Activated B cell treated with CpG ODN at 0.5 μM for 24 hours (primary cell): ENCODE measurements around the gene ENTPD2. TPM values are rescaled to one million over a fixed set of nuclear protein-coding genes. Genes with fewer than 3 reads are reported as not detected.

Experiments
- ATAC-seq: fragments of 200-7000 bp; cut with Tn5 transposase; one replicate; pipeline ENCODE4 v1.10.0; 2021; ENCODE audit warnings: low read depth, mild to moderate bottlenecking, moderate library complexity
- CTCF ChIA-PET: fragments of 350-600 bp; sonication (Branson Sonifier 250); formaldehyde crosslinking; loops from one replicate; lab custom pipeline; 2021; ENCODE audit warnings: antibody characterized with exemption; lab: Charles Lee
- POLR2A ChIA-PET: fragments of 350-600 bp; sonication (Branson Sonifier 250); formaldehyde crosslinking; loops from one replicate; lab custom pipeline; 2021; ENCODE audit warnings: antibody characterized with exemption; lab: Charles Lee
- DNase-seq: peaks from one replicate; pipeline ENCODE4 v3.0.0; 2022
- H3K27ac Mint-ChIP-seq: one replicate; pipeline ENCODE4 v1.8.0; 2020; ENCODE audit warnings: mixed read lengths
- H3K27me3 Mint-ChIP-seq: one replicate; pipeline ENCODE4 v1.8.0; 2021; ENCODE audit warnings: mixed read lengths
- H3K36me3 Mint-ChIP-seq: one replicate; pipeline ENCODE4 v1.8.0; 2021; ENCODE audit warnings: low read depth, mixed read lengths
- H3K4me1 Mint-ChIP-seq: one replicate; pipeline ENCODE4 v1.8.0; 2021; ENCODE audit warnings: mixed read lengths
- H3K4me3 Mint-ChIP-seq: one replicate; pipeline ENCODE4 v1.8.0; 2020; ENCODE audit warnings: mild to moderate bottlenecking, mixed read lengths
- H3K9me3 Mint-ChIP-seq: one replicate; pipeline ENCODE4 v1.8.0; 2020; ENCODE audit warnings: mixed read lengths
- CTCF ChIP-seq: fragments of 200-600 bp; IDR thresholded peaks from one replicate; pipeline ENCODE4 v1.8.0; 2022; ENCODE audit warnings: antibody characterized with exemption, mild to moderate bottlenecking
- intact Hi-C: fragments of 100-400 bp; cut with micrococcal nuclease; formaldehyde crosslinking; loops from one replicate; pipeline ENCODE4 v1.15.1; 2024
- total RNA-seq: library from RNA; stranded (reverse); gene quantifications from 2 replicates; pipeline ENCODE4 v1.2.3, GENCODE V29; 2022

Gene ENTPD2
- total RNA-seq, 1 donor from 2014 or later, result not detected

GRCh38 chr9:137049544-137050449 is 4.1 kb downstream of the ENTPD2 start:
- H3K27ac Mint-ChIP-seq, result no peak overlapping the region
- H3K27me3 Mint-ChIP-seq, result peaks cover 32% of the 10 kb centered on the region
- ChIA-PET POLR2A (interaction anchor here (1.4 kb wide), 1 partner anchor 80 kb away, joined by 3 read pairs; no protein-coding TSS in a partner anchor), CTCF (no interaction called here)
- DNase-seq (no peak), ATAC-seq (no peak)
- intact Hi-C loops, result loop anchor here (10.0 kb wide), 1 partner anchor 75 kb away; no protein-coding TSS in a partner anchor
- H3K4me3 Mint-ChIP-seq, result no peak overlapping the region
- no peak for TF ChIP-seq CTCF
- H3K36me3 Mint-ChIP-seq, result no peaks in the 10 kb centered on the region
- peaks cover 15% of the 10 kb centered on the region for H3K4me1 Mint-ChIP-seq
- H3K9me3 Mint-ChIP-seq, result no peaks in the 10 kb centered on the region

- no peak overlapping the region for H3K27ac Mint-ChIP-seq
- no peak for ATAC-seq
- no peaks in the 10 kb centered on the region for H3K36me3 Mint-ChIP-seq
- peaks cover 36% of the 10 kb centered on the region for H3K27me3 Mint-ChIP-seq
- DNase-seq, result no peak
- ChIA-PET CTCF (interaction anchor here (1.0 to 3.1 kb wide), 3 partner anchors 13 to 22 kb away, joined by 3 to 17 read pairs (median 3); partner anchors contain the start of gene SAPCD2), POLR2A (interaction anchor here (1.1 to 1.4 kb wide), 2 partner anchors 38 to 81 kb away, joined by 3 read pairs; partner anchors contain the start of gene MAN1B1)
- H3K4me1 Mint-ChIP-seq, result peaks cover 19% of the 10 kb centered on the region
- intact Hi-C loops, result loop anchor here (10.0 kb wide), 1 partner anchor 76 kb away; no protein-coding TSS in a partner anchor
- no peak overlapping the region for H3K4me3 Mint-ChIP-seq
- no peak for TF ChIP-seq CTCF
- no peaks in the 10 kb centered on the region for H3K9me3 Mint-ChIP-seq
Observed at GRCh38 chr9:137048655-137049543, 5.0 kb downstream of the ENTPD2 start.

- Mint-ChIP-seq H3K9me3 (no peaks in the 10 kb centered on the region), H3K4me3 (peak within 1 kb of the TSS; percentile 2), H3K36me3 (no peaks in the 10 kb centered on the region), H3K27me3 (peaks cover 34% of the 10 kb centered on the region), H3K4me1 (peaks cover 16% of the 10 kb centered on the region), H3K27ac (no peak within 1 kb of the TSS)
- TF ChIP-seq CTCF, result peak; percentile 72
- ChIA-PET POLR2A (interaction anchor here (0.6 to 1.5 kb wide), 18 partner anchors 11 to 841 kb away, joined by 3 to 14 read pairs (median 4); partner anchors contain the start of genes AJM1, FUT7, LHX3 and MAN1B1), CTCF (interaction anchor here (0.6 to 3.1 kb wide), 34 partner anchors 10 to 542 kb away, joined by 3 to 21 read pairs (median 4); partner anchors contain the start of genes AJM1, CYSRT1, FUT7 and LCN8)
- intact Hi-C loops, result loop anchor here (1.0 to 10.0 kb wide), 4 partner anchors 21 to 190 kb away; partner anchors contain the start of gene RNF224
- peak; percentile 76 for DNase-seq
- peak; percentile 93 for ATAC-seq
Observed at GRCh38 chr9:137046088-137046787, 7.6 kb downstream of the ENTPD2 start, which contains the start of gene NPDC1. NPDC1 (minus strand) TSS chr9:137046177; CDS start chr9:137045989, 188 bp downstream.

DNA sequence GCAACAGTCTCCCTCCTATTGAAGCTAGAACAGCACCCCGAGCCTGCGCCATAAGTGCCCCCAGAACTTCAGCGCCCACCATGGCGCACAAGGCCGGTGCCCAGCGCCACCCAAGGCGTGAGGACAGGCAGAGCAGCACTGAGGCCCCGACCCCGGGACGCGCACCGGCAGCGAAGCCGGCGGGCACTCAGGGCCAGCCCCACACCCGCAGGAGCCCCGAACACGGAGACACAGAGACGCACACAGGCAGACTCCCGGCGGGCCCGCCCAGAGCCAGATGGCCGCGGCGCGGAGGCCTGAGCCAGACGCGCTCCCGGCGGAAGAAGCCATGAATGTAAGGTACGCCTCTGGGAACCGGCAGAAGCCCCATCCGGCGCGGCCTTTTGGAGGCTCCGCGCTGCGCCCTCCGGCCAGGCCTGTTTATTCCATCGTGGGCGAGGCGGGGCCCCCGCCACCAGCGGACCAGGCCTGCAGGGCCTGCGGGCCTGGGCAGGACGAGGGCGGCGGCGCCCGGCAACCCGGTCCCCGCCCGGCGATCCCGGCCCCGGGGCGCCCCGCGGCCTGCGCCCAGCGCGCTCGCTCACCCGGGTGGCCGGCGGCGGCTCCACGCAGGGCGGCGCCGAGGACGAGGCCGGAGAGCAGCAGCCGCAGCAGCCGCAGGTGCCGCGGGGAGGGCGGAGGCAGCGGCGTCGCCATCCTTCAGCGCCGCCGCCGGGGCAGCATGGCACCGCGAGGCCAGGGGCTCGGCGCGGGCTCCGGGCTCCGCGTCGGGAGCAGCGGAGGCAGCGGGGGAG is 8.4 kb downstream of the ENTPD2 start:
- ATAC-seq (no peak), DNase-seq (no peak)
- TF ChIP-seq CTCF, result no peak
- CTCF ChIA-PET, result interaction anchor here (1.3 kb wide), 1 partner anchor 10 kb away, joined by 7 read pairs; no protein-coding TSS in a partner anchor
- POLR2A ChIA-PET, result interaction anchor here (1.0 kb wide), 1 partner anchor 49 kb away, joined by 3 read pairs; the partner anchor contains the start of gene CLIC3
- intact Hi-C loops, result loop anchor here (1.0 to 10.0 kb wide), 4 partner anchors 22 to 191 kb away; partner anchors contain the start of gene RNF224
- Mint-ChIP-seq H3K27me3 (peaks cover 33% of the 10 kb centered on the region), H3K4me1 (peaks cover 16% of the 10 kb centered on the region), H3K36me3 (no peaks in the 10 kb centered on the region), H3K9me3 (no peaks in the 10 kb centered on the region), H3K27ac (no peak overlapping the region), H3K4me3 (no peak overlapping the region)
